Measurements from ENCODE around the gene CENPVL2.
"Not testable (repeated sequence)": the region's sequence is repeated elsewhere in the genome, so short reads cannot be mapped to it uniquely, and the experiment has no call there.

DNA sequence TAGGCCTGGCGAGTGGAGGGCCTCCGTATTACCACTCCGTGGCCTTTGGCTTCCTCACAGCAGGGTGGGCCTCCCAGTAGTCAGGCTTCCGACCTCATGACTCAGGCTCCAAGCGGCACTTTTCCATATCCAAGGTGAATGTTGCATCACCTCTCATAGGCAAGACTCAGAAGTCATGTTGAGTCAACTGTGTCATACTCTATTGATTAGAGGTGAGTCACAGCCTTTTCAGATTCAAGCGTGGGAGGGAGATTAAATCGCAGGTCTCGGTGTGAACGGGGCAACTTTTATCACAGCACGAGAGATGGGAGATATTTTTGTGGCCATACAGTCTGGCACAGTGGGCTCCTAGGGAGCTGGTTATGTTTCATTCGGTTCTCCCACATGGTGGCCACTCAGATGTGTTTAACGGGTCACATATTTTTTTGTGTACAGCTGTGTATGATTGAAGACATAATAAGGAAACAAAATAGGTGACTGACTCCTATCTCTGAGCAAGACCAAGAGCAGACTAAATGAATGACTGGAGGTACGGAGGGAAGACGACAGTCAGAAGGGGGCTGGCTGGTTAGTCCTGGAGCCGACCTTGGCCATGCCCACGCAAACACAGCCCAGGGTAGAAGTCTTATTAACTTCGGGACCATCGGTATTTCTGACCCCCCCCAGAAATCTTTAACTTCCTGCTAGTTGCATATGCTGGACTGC, 30.5 kb upstream of the CENPVL2 start:
- not testable (repeated sequence) for TF ChIP-seq EZH2 (IDR thresholded peaks at IDR 0.05; ENCODE audit: borderline replicate concordance, low read length)
- TF ChIP-seq, protein P1, sequence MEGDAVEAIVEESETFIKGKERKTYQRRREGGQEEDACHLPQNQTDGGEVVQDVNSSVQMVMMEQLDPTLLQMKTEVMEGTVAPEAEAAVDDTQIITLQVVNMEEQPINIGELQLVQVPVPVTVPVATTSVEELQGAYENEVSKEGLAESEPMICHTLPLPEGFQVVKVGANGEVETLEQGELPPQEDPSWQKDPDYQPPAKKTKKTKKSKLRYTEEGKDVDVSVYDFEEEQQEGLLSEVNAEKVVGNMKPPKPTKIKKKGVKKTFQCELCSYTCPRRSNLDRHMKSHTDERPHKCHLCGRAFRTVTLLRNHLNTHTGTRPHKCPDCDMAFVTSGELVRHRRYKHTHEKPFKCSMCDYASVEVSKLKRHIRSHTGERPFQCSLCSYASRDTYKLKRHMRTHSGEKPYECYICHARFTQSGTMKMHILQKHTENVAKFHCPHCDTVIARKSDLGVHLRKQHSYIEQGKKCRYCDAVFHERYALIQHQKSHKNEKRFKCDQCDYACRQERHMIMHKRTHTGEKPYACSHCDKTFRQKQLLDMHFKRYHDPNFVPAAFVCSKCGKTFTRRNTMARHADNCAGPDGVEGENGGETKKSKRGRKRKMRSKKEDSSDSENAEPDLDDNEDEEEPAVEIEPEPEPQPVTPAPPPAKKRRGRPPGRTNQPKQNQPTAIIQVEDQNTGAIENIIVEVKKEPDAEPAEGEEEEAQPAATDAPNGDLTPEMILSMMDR (IDR thresholded peaks at IDR 0.05; ENCODE audit: low read length): not testable (repeated sequence)

Data from OCI-LY1 (cell line).